ENCODE data around the gene DAB2IP.

The DAB2IP gene

GRCh38 chr9:121757281-121757585, 105.8 kb downstream of the DAB2IP start:
- Histone ChIP-seq H2AFZ (ENCODE audit: low read depth, low read length) (no peak overlapping the region), H3K4me2 (ENCODE audit: low read length) (no peak overlapping the region), H3K9ac (ENCODE audit: low read length) (no peak overlapping the region), H3K36me3 (replicated peaks; ENCODE audit: low read depth, low read length) (no peaks in the 10 kb centered on the region), H3K27me3 (ENCODE audit: low read depth, low read length) (no peaks in the 10 kb centered on the region), H3K4me1 (ENCODE audit: low read length) (no peaks in the 10 kb centered on the region), H3K4me3 (ENCODE audit: low read length) (no peak overlapping the region), H4K20me1 (ENCODE audit: insufficient read depth, low read length) (no peaks in the 10 kb centered on the region; the same call in 1 of the 2 replicates), H3K79me2 (ENCODE audit: low read length) (no peaks in the 10 kb centered on the region), H3K27ac (ENCODE audit: low read length) (no peak overlapping the region), H3K9me3 (ENCODE audit: insufficient read depth, low read length) (no peaks in the 10 kb centered on the region)
- TF ChIP-seq EZH2phosphoT487 (IDR thresholded peaks at IDR 0.05; ENCODE audit: low read depth) = no peak
- no peak for TF ChIP-seq CTCF (IDR thresholded peaks at IDR 0.05; ENCODE audit: low read depth, low read length)

- H3K4me3 ChIP-seq (ENCODE audit: low read length) = no peak overlapping the region
- H3K36me3 ChIP-seq (replicated peaks; ENCODE audit: low read depth, low read length) = no peaks in the 10 kb centered on the region
- no peaks in the 10 kb centered on the region; the same call in 1 of the 2 replicates for H4K20me1 ChIP-seq (ENCODE audit: insufficient read depth, low read length)
- no peak overlapping the region for H3K27ac ChIP-seq (ENCODE audit: low read length)
- H3K4me1 ChIP-seq (ENCODE audit: low read length) = no peaks in the 10 kb centered on the region
- no peak overlapping the region for H3K9ac ChIP-seq (ENCODE audit: low read length)
- TF ChIP-seq EZH2phosphoT487 (IDR thresholded peaks at IDR 0.05; ENCODE audit: low read depth) (no peak), CTCF (IDR thresholded peaks at IDR 0.05; ENCODE audit: low read depth, low read length) (no peak)
- no peaks in the 10 kb centered on the region for H3K9me3 ChIP-seq (ENCODE audit: insufficient read depth, low read length)
- no peak overlapping the region for H2AFZ ChIP-seq (ENCODE audit: low read depth, low read length)
- no peaks in the 10 kb centered on the region for H3K27me3 ChIP-seq (ENCODE audit: low read depth, low read length)
- H3K4me2 ChIP-seq (ENCODE audit: low read length) = no peak overlapping the region
- no peaks in the 10 kb centered on the region for H3K79me2 ChIP-seq (ENCODE audit: low read length)
Measured at GRCh38 chr9:121758693-121759092, 107.3 kb downstream of the DAB2IP start.

GRCh38 chr9:121759996-121760395, 108.6 kb downstream of the DAB2IP start:
- no peaks in the 10 kb centered on the region for H3K36me3 ChIP-seq (replicated peaks; ENCODE audit: low read depth, low read length)
- no peak overlapping the region for H2AFZ ChIP-seq (ENCODE audit: low read depth, low read length)
- H3K27me3 ChIP-seq (ENCODE audit: low read depth, low read length) = no peaks in the 10 kb centered on the region
- TF ChIP-seq CTCF (IDR thresholded peaks at IDR 0.05; ENCODE audit: low read depth, low read length) (no peak), EZH2phosphoT487 (IDR thresholded peaks at IDR 0.05; ENCODE audit: low read depth) (no peak)
- H3K9ac ChIP-seq (ENCODE audit: low read length) = no peak overlapping the region
- H3K4me3 ChIP-seq (ENCODE audit: low read length) = no peak overlapping the region
- H4K20me1 ChIP-seq (ENCODE audit: insufficient read depth, low read length) = no peaks in the 10 kb centered on the region; the same call in 1 of the 2 replicates
- H3K4me1 ChIP-seq (ENCODE audit: low read length) = no peaks in the 10 kb centered on the region
- no peak overlapping the region for H3K4me2 ChIP-seq (ENCODE audit: low read length)
- no peaks in the 10 kb centered on the region for H3K79me2 ChIP-seq (ENCODE audit: low read length)
- H3K9me3 ChIP-seq (ENCODE audit: insufficient read depth, low read length) = no peaks in the 10 kb centered on the region
- H3K27ac ChIP-seq (ENCODE audit: low read length) = no peak overlapping the region

GRCh38 chr9:121760571-121760970, 109.1 kb downstream of the DAB2IP start:
- no peak overlapping the region for H2AFZ ChIP-seq (ENCODE audit: low read depth, low read length)
- H3K79me2 ChIP-seq (ENCODE audit: low read length) = no peaks in the 10 kb centered on the region
- no peaks in the 10 kb centered on the region for H3K4me1 ChIP-seq (ENCODE audit: low read length)
- H3K27me3 ChIP-seq (ENCODE audit: low read depth, low read length) = no peaks in the 10 kb centered on the region
- no peak overlapping the region for H3K27ac ChIP-seq (ENCODE audit: low read length)
- no peak overlapping the region for H3K4me2 ChIP-seq (ENCODE audit: low read length)
- no peaks in the 10 kb centered on the region for H3K9me3 ChIP-seq (ENCODE audit: insufficient read depth, low read length)
- no peaks in the 10 kb centered on the region for H3K36me3 ChIP-seq (replicated peaks; ENCODE audit: low read depth, low read length)
- TF ChIP-seq EZH2phosphoT487 (IDR thresholded peaks at IDR 0.05; ENCODE audit: low read depth) (no peak), CTCF (IDR thresholded peaks at IDR 0.05; ENCODE audit: low read depth, low read length) (no peak)
- H3K4me3 ChIP-seq (ENCODE audit: low read length) = no peak overlapping the region
- no peak overlapping the region for H3K9ac ChIP-seq (ENCODE audit: low read length)
- no peaks in the 10 kb centered on the region for H4K20me1 ChIP-seq (ENCODE audit: insufficient read depth, low read length)

Data from OCI-LY3 (cell line).